ENCODE data around the gene SLC17A5.
"Not testable (repeated sequence)": the region's sequence is repeated elsewhere in the genome, so short reads cannot be mapped to it uniquely, and the experiment has no call there.

Gene SLC17A5

DNA sequence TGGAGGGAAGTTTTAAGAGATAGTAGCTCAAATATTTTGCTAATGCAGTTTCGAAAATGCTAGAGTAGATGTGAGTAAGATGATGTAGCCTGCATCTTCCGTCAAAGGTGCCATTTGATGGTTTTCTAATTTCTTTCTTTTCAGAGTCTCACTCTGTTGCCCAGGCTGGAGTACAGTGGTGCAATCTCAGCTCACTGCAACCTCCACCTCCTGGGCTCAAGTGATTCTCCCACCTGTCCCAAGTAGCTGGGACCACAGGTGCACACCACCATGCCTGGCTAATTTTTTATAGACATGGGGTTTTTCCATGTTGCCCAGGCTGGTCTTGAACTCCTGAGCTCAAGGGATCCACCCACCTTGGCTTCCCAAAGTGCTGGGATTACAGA lies 87.3 kb downstream of the SLC17A5 start:
- DNase-seq (ENCODE audit: low spot score) = not testable (repeated sequence)

DNA sequence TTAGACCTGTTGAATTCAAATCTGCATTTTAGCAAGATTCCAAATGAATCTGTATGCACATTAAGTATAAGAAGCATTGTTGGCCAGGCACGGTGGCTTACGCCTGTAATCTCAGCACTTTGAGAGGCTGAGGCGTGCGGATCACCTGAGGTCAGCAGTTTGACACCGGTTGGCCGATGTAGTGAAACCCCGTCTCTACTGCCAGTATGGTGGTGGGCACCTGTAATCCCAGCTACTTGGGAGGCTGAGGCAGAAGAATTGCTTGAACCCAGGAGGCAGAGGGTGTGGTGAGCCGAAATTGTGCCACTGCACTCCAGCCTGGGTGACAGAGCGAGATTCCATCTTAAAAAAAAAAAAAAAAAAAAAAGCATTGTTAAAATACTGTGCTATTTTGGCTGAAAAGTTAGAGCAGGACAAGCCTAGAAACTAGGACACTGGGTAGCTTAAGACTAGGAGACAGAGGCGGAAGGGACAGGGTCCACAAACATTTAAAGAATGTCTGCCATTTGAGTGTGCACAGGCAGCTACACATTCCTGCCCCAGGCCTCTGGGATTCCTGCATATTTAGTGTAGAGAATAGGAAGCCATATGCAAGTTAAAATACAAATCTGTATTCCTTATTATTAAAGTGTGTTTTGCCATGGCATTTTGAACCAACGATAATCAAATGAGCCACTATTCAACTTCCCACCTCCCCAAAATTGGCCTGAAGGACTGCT lies 87.9 kb downstream of the SLC17A5 start:
- no peak for DNase-seq (ENCODE audit: low spot score)

GRCh38 chr6:73564578-73565345 lies 89.0 kb downstream of the SLC17A5 start:
- DNase-seq (ENCODE audit: low spot score) = no peak

GRCh38 chr6:73562558-73562957 lies 91.2 kb downstream of the SLC17A5 start:
- no peak for DNase-seq (ENCODE audit: low spot score)

DNA sequence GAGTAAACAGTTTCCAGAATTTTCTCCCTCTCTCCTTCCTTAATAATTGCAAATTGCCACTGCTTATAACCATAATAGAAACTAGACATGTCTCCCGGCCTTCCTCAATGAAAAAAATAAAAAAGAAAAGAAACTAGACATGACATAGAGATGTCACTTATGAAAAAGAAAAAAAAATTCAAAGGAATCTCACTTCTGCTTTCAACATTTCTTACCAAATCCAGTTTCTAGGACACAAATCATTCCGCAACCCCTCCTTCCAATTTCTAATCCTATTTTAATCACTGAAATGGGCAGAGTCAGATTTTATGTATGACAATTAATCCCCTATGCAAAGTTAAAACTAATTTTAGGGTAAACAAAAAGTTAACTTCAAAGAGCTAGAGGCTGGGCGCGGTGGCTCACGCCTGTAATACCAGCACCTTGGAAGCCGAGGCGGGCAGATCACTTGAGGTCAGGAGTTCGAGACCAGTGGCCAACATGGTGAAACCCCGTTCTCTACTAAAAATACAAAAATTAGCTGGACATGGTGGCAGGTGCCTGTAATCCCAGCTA lies 92.9 kb downstream of the SLC17A5 start:
- DNase-seq (ENCODE audit: low spot score) = no peak

- DNase-seq (ENCODE audit: low spot score) = no peak
Measured at GRCh38 chr6:73560182-73560732, 93.5 kb downstream of the SLC17A5 start.

- not testable (repeated sequence) for DNase-seq (ENCODE audit: low spot score)
Measured at GRCh38 chr6:73559399-73559794, 94.4 kb downstream of the SLC17A5 start.

DNA sequence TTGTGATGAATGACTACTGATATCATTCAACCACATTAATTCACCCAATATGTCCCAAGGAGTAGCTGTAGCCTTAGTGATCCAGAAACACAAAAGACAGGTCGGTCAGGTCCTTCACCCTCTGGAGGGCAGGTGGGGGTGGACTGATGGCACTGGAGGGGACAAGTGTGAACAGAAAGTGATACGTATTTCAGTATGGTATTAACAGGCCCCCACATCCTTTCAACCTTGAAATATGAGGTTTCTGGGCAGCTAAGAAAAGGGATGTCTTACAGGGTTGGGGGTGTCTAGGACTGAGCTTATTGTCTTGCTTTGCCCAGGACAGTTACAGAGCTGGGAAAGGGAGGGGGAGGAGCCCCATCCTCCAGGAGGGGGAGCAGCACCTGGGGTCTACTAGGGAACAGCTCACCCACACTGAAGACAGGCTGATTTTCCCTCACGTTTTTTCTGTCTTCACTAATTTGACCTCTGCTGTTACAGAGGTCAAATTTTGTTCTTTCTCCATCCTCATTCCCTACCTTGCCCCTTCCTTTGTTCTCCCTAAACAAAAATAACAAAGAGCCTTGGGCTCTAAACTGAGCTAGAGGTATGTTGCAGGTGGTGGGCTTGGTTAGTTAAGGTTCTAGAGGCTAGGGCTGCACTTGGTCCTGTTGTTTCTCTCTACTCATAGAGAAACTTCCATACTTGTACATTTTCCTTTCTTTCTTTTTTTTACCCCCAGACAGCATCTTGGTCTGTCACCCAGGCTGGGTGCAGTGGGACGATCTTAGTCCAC lies 95.0 kb downstream of the SLC17A5 start:
- DNase-seq (ENCODE audit: low spot score) = no peak

DNA sequence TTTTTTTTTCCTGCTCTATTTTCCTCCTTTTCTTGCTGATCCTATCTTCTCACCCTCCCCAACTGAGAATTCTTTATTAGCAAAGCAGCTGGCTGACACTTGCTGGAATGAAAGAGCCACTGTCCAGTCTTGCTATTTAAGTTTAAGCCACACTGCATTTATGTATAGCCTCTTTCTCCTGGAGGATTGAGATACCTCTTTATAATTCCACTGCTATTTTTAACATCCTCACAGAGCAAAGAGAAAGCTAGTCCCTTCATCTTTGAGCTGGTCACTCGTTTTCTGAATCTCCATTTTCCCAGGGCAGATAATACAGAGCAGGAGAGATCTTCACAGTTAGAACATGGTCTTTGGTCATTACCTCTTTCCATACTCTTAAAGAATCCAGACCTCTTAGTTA lies 97.0 kb downstream of the SLC17A5 start:
- DNase-seq (ENCODE audit: low spot score) = no peak

- DNase-seq (ENCODE audit: low spot score) = not testable (repeated sequence)
Measured at GRCh38 chr6:73555380-73555949, 98.3 kb downstream of the SLC17A5 start.

DNA sequence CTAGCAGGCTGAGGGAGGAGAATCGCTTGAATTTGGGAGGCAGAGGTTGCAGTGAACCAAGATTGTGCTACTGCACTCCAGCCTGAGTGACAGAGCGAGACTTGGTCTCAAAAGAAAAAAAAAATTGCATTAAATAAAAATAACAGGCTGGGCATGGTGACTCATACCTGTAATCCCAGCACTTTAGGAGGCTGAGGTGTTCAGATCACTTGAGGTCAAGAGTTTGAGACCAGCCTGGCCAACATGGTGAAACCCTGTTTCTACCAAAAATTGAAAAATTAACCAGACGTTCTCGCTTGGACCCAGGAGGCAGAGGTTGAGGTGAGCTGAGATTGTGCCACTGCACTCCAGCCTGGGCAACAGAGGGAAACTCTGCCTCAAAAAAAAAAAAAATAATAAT lies 102.7 kb downstream of the SLC17A5 start:
- DNase-seq (ENCODE audit: low spot score) = not testable (repeated sequence)

GRCh38 chr6:73548458-73549446 lies 105.0 kb downstream of the SLC17A5 start:
- DNase-seq (ENCODE audit: low spot score) = no peak

- no peak for DNase-seq (ENCODE audit: low spot score)
Measured at GRCh38 chr6:73547036-73547435, 106.8 kb downstream of the SLC17A5 start.
